OCI-LY1 (cell line): ENCODE measurements around the gene C3orf49.

Experiments
- CTCF ChIP-seq: fragments of 200-600 bp; sonication (generic), shearing (Covaris generic); IDR thresholded peaks from 2 replicates; pipeline ENCODE4 v1.5.1; 2017; ENCODE audit warnings: mild to moderate bottlenecking, antibody characterized with exemption, low read length, moderate library complexity, mixed read lengths
- EZH2 ChIP-seq: fragments of 200-600 bp; sonication (generic), shearing (Covaris generic); IDR thresholded peaks from 2 replicates; pipeline ENCODE4 v1.8.0; 2017; ENCODE audit warnings: borderline replicate concordance, mixed run types, mild to moderate bottlenecking, antibody characterized with exemption, low read length, moderate library complexity, mixed read lengths

GRCh38 chr3:63862804-63863149, 43.7 kb downstream of the C3orf49 start:
- TF ChIP-seq CTCF: no peak
- TF ChIP-seq EZH2: no peak
